Adipocyte (in vitro differentiated cells): ENCODE data around the gene PRRT4.

Experiments
- DNase-seq: peaks from one replicate; pipeline ENCODE4 v3.0.0-alpha.2; 2015; ENCODE audit warnings: low read depth
- H3K27me3 ChIP-seq: replicated peaks from 2 replicates; pipeline ENCODE4 v1.7.0; 2013; ENCODE audit warnings: mild to moderate bottlenecking, low read length, moderate library complexity; ENCODE audit not compliant: control insufficient read depth, insufficient read depth
- H3K36me3 ChIP-seq: 2 replicates; pipeline ENCODE4 v1.7.0; 2013; ENCODE audit warnings: low read length, mild to moderate bottlenecking, moderate library complexity; ENCODE audit not compliant: control insufficient read depth, insufficient read depth, severe bottlenecking
- H3K4me1 ChIP-seq: 2 replicates; pipeline ENCODE4 v1.7.0; 2013; ENCODE audit warnings: mild to moderate bottlenecking, low read length, moderate library complexity; ENCODE audit not compliant: control insufficient read depth, insufficient read depth
- H3K4me3 ChIP-seq: 2 replicates; pipeline ENCODE4 v1.7.0; 2013; ENCODE audit warnings: mild to moderate bottlenecking, low read length, moderate library complexity
- H3K9ac ChIP-seq: 2 replicates; pipeline ENCODE4 v1.7.0; 2013; ENCODE audit warnings: mild to moderate bottlenecking, low read length, moderate library complexity
- H3K9me3 ChIP-seq: 2 replicates; pipeline ENCODE4 v1.7.0; 2013; ENCODE audit warnings: mild to moderate bottlenecking, low read length, moderate library complexity; ENCODE audit not compliant: control insufficient read depth

PRRT4 gene

DNA sequence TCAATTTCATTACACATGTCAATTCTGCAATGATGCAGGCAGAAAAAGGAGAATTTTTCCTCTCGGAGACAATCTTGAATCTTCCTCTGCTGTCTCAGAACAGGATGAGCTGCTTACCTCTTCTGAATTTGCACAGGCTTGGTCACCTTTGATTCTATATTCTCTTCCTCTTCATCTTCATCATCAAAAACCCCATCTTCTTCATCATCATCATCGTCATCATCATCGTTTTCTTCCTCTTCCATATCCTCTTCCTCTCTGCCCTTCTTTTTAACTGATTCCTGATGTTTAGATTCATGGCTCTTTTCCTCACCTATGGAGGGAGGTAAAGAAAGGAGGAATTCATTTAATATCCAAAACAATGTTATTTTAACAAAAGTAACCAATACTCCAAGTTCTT lies 25.8 kb downstream of the PRRT4 start:
- H3K4me3 ChIP-seq: no peak overlapping the region
- no peak for DNase-seq
- H3K9me3 ChIP-seq: no peaks in the 10 kb centered on the region
- H3K9ac ChIP-seq: no peak overlapping the region
- peaks cover 5% of the 10 kb centered on the region for H3K4me1 ChIP-seq
- H3K36me3 ChIP-seq: peaks cover 89% of the 10 kb centered on the region
- no peaks in the 10 kb centered on the region for H3K27me3 ChIP-seq

DNA sequence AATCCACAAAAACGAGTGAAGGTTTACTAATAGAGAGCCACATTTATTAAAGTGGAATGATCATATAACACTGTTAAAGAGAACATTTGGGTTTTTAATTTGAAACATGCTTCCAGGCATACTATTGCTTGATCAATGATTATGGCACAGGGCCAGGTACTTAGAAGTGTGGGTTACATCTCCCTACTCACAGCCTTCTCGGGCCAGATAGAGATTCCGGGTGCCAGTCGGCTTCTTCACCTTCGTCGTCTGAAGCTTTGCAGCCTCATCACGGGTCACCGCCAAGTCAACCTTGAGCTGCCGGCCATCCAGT lies 37.2 kb downstream of the PRRT4 start:
- peak overlapping the region; percentile 52 for H3K4me3 ChIP-seq
- H3K36me3 ChIP-seq: peaks cover 74% of the 10 kb centered on the region
- no peak for DNase-seq
- peak overlapping the region; percentile 85 for H3K9ac ChIP-seq
- H3K27me3 ChIP-seq: no peaks in the 10 kb centered on the region
- no peaks in the 10 kb centered on the region for H3K9me3 ChIP-seq
- peaks cover 47% of the 10 kb centered on the region for H3K4me1 ChIP-seq

DNA sequence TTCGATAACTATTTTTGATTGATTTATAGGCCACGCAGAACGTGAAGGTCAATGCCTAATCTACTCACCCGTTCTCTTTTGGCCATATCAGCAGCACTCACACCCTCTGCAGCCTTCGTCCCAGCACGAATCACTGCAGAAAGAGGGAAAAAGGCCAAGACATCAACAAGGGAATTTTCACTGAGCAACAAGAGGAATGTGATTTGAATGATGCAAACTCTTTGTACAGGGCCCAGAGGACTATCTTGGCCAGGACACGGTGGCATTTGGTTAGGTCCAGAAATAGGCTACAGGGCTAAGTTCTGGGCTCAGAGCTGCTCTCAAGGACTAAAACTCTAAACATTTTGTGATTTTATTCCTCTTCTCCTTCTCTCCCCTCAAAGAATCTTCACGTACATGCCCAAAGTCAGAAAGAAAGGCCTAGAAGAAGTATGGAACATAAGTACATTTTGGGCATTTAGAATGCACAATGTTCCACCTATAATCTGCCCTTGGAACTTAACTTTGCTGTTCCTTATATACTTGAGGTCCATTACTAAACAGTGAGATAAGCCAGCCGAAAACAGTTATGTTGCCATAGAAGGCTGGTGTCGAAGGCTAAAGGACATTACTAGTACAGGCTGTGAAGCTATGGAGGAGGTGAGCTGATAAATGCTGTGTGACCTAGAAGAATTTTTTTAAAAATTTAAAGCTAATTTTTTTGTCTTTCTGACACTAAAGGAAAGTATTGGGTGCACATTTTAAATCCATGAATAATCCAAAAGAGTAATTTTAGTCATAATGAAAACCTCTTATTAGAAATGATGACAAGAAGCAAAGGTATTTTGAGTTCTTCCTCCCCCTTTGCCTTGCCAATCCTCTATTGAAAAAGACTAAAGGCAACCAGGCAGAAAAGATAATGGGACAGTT lies 37.8 kb downstream of the PRRT4 start:
- H3K9ac ChIP-seq: peak overlapping the region; percentile 85
- H3K27me3 ChIP-seq: no peaks in the 10 kb centered on the region
- H3K9me3 ChIP-seq: no peaks in the 10 kb centered on the region
- peaks cover 77% of the 10 kb centered on the region for H3K36me3 ChIP-seq
- peak overlapping the region; percentile 52 for H3K4me3 ChIP-seq
- DNase-seq: peak; percentile 38
- peaks cover 47% of the 10 kb centered on the region for H3K4me1 ChIP-seq

DNA sequence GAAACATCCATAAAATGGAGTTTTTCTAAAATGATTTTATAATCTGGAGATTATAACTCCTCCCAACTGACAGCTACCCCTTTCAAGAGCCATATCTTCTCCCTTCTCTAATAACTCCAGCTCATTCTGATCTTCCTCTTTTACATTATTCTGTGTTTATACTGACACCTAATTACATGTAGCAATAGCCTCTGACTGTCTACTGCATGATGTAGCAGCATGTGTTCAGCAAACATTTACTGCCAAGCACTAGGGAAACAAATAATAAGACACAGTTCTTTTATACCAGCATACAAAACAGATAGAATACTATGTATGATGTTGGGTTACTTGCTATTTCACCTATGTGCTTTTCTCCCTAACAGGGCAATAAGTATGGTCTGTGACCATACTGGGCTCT lies 38.5 kb downstream of the PRRT4 start:
- peak overlapping the region; percentile 52 for H3K4me3 ChIP-seq
- no peak for DNase-seq
- peak overlapping the region; percentile 85 for H3K9ac ChIP-seq
- peaks cover 77% of the 10 kb centered on the region for H3K36me3 ChIP-seq
- no peaks in the 10 kb centered on the region for H3K27me3 ChIP-seq
- H3K9me3 ChIP-seq: no peaks in the 10 kb centered on the region
- peaks cover 47% of the 10 kb centered on the region for H3K4me1 ChIP-seq

DNA sequence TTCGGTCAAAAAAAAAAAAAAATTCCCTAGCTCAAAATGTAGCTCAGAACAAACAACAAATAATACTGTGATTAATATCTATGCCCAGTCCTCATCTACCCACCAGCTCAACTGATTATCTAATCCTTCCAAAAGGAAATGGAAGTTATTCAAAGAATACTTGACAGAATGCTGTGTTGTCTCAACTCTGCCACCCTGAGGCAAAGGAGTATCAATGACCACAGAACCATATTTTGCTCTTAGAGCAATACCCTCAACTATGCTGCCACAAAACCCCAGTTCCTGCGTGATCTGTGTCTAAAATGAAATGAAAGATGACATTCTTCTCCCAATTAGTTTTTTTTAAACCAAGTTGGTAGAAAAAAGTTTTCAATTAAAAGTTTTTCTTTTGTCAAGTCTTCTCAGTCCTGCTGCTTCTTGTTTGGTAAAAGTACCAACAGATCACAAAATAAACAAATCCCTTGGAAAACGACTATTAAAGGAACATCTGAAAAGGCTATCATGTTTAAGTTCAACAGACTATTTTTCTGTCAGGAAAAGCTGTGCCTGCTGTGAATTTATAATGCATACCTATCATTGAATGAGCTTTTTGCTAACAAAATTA lies 39.3 kb downstream of the PRRT4 start:
- Histone ChIP-seq H3K9ac (peak overlapping the region; percentile 85), H3K36me3 (peaks cover 79% of the 10 kb centered on the region), H3K9me3 (no peaks in the 10 kb centered on the region), H3K4me3 (no peak overlapping the region), H3K27me3 (no peaks in the 10 kb centered on the region), H3K4me1 (peaks cover 47% of the 10 kb centered on the region)
- peak; percentile 80 for DNase-seq

DNA sequence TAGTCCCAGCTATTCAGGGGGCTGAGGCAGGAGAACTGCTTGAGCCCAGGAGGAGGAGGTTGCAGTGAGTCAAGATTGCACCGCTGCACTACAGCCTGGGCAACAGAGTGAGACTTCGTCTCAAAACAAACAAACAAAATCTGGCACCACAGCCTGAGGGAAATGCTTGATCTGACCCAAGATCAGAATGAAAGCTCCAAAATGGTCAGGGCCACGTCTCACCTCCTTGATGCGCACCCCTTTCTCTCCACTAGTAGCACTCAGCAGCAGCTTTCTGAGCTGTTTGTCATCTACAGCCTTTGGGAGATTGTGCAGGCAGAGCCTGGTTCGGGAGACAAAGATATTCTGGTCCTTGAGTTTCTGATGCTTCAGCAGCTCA lies 40.5 kb downstream of the PRRT4 start:
- peaks cover 80% of the 10 kb centered on the region for H3K36me3 ChIP-seq
- H3K4me3 ChIP-seq: no peak overlapping the region
- H3K27me3 ChIP-seq: no peaks in the 10 kb centered on the region
- peaks cover 47% of the 10 kb centered on the region for H3K4me1 ChIP-seq
- peak overlapping the region; percentile 85 for H3K9ac ChIP-seq
- no peak for DNase-seq
- no peaks in the 10 kb centered on the region for H3K9me3 ChIP-seq

DNA sequence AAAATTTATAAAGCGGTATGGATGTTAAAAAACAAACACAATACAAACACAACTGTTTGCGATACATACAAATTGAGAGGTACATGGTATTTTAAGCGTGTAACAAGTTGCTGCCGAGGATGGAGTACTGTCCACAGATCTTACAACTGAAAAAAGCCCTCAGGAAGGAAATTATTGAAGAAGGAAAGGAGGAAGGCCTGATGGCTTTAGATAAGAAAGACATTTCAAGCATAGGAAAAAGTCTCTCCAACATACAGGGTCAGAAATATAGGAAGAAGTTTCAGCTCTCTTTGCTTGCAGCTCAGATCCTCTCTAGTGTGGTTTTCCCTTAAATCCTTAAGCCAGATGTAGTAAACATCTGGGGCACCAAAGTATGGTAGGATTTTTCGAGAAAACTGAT lies 42.8 kb downstream of the PRRT4 start:
- peaks cover 83% of the 10 kb centered on the region for H3K36me3 ChIP-seq
- no peak overlapping the region for H3K4me3 ChIP-seq
- H3K27me3 ChIP-seq: no peaks in the 10 kb centered on the region
- no peaks in the 10 kb centered on the region for H3K9me3 ChIP-seq
- no peak for DNase-seq
- H3K9ac ChIP-seq: no peak overlapping the region
- H3K4me1 ChIP-seq: peaks cover 25% of the 10 kb centered on the region

DNA sequence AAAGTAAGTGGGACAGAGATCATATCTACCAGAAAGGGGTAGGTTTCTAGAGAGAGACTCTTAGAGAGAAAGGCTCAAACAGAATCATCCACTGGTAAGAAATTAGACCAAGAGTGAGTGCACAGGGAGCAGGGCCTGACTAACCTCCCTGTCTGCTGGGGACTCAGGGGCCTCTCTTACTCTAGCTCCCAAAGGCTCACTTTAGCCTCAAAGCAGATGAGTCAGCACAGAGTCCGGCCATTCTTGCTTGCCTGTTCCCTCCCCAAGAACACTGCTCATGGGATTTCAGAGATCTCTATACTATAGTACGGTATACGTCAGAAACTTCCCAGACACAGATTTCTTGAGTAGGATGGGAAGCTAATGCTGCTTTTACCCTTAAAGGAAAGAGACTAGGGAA lies 50.5 kb downstream of the PRRT4 start:
- H3K27me3 ChIP-seq: no peaks in the 10 kb centered on the region
- peaks cover 16% of the 10 kb centered on the region for H3K4me1 ChIP-seq
- no peak overlapping the region for H3K9ac ChIP-seq
- no peaks in the 10 kb centered on the region for H3K9me3 ChIP-seq
- DNase-seq: peak; percentile 26
- H3K4me3 ChIP-seq: no peak overlapping the region
- H3K36me3 ChIP-seq: peaks cover 92% of the 10 kb centered on the region

DNA sequence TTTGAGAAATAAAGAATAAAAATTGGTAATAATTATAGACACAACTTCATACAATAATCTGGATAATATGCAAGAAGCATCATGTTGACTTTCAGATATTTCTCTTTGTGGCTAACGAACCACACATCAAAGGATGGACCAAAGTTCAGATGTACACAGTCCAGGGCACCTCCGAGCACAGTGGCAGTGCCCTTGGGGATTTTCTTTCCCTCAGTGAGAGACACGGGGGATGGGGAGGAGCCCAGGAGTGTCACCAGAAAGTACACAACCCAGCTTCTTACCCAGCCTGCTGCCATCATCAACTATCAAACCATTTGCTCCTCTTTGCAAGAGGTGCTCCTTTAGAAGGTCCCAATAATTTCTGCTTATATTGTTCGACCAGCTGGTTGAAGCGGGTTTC lies 51.0 kb downstream of the PRRT4 start:
- DNase-seq: no peak
- Histone ChIP-seq H3K9ac (no peak overlapping the region), H3K4me1 (peaks cover 21% of the 10 kb centered on the region), H3K4me3 (no peak overlapping the region), H3K27me3 (no peaks in the 10 kb centered on the region), H3K9me3 (no peaks in the 10 kb centered on the region), H3K36me3 (peaks cover 92% of the 10 kb centered on the region)

DNA sequence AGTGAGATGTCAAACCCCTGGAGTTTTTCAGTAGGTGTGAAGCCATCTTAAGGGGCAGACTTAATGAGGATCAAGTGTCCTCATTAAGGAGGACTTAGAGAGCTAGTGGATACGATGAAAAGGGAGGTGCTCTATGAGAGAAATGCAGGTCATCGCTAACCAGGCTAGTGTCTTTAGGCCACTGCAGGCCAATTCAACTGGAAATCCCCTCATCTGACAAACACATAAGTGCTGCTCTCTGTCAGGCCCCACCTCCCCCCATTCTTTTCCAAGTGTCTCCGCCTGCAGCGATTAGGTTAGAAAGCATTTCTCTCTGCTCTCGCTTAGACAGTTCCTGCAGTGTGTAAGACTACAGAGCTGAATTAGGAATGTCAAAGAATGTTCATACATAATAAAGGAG lies 51.5 kb downstream of the PRRT4 start:
- H3K4me1 ChIP-seq: peaks cover 26% of the 10 kb centered on the region
- peaks cover 88% of the 10 kb centered on the region for H3K36me3 ChIP-seq
- H3K9me3 ChIP-seq: no peaks in the 10 kb centered on the region
- H3K4me3 ChIP-seq: no peak overlapping the region
- H3K27me3 ChIP-seq: no peaks in the 10 kb centered on the region
- no peak for DNase-seq
- no peak overlapping the region for H3K9ac ChIP-seq

DNA sequence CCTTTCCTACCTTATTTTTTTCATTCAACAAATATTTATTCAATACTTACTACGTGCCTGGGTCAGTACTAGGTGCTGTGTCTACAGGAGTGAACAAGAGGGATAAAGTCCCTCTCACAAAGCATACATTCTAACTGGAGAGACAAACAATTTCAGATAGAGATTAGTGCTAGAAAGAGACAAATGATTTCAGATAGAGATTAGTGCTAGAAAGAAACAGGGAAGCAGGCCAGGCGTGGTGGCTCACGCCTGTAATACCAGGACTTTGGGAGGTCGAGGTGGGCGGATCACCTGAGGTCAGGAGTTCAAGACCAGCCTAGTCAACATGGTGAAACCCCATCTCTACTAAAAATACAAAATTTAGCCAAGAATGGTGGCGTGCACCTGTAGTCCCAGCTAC lies 52.4 kb downstream of the PRRT4 start:
- H3K36me3 ChIP-seq: peaks cover 80% of the 10 kb centered on the region

More for the DNA sequence above, 52.4 kb downstream of the PRRT4 start:
- DNase-seq: no peak
- H3K9me3 ChIP-seq: no peaks in the 10 kb centered on the region
- no peak overlapping the region for H3K4me3 ChIP-seq
- H3K4me1 ChIP-seq: peaks cover 32% of the 10 kb centered on the region
- H3K27me3 ChIP-seq: no peaks in the 10 kb centered on the region
- no peak overlapping the region for H3K9ac ChIP-seq
